ENCODE measurements around the gene CHST9.

Gene CHST9

GRCh38 chr18:27081701-27082100 is 103.4 kb downstream of the CHST9 start:
- no peak for DNase-seq (ENCODE audit: low read depth)

- DNase-seq (ENCODE audit: low read depth), result no peak
Measured at GRCh38 chr18:27075828-27076227, 109.3 kb downstream of the CHST9 start.

GRCh38 chr18:27073404-27073830 is 111.7 kb downstream of the CHST9 start:
- no peak for DNase-seq (ENCODE audit: low read depth)

- no peak for DNase-seq (ENCODE audit: low read depth)
Measured at GRCh38 chr18:27064673-27065072, 120.4 kb downstream of the CHST9 start.

GRCh38 chr18:27062802-27063201 is 122.3 kb downstream of the CHST9 start:
- DNase-seq (ENCODE audit: low read depth), result no peak

GRCh38 chr18:27061488-27062095 is 123.5 kb downstream of the CHST9 start:
- no peak for DNase-seq (ENCODE audit: low read depth)

- no peak for DNase-seq (ENCODE audit: low read depth)
Measured at GRCh38 chr18:27057519-27058234, 127.4 kb downstream of the CHST9 start.

GRCh38 chr18:27054926-27055325 is 130.2 kb downstream of the CHST9 start:
- DNase-seq (ENCODE audit: low read depth), result no peak

GRCh38 chr18:27049969-27050368 is 135.1 kb downstream of the CHST9 start:
- DNase-seq (ENCODE audit: low read depth), result no peak

GRCh38 chr18:27045342-27045741 is 139.8 kb downstream of the CHST9 start:
- DNase-seq (ENCODE audit: low read depth), result no peak

- DNase-seq (ENCODE audit: low read depth), result no peak
Measured at GRCh38 chr18:27042177-27042576, 142.9 kb downstream of the CHST9 start.

GRCh38 chr18:27040796-27041195 is 144.3 kb downstream of the CHST9 start:
- no peak for DNase-seq (ENCODE audit: low read depth)

GRCh38 chr18:27033722-27034121 is 151.4 kb downstream of the CHST9 start:
- DNase-seq (ENCODE audit: low read depth), result no peak

GRCh38 chr18:27030421-27030820 is 154.7 kb downstream of the CHST9 start:
- no peak for DNase-seq (ENCODE audit: low read depth)

- DNase-seq (ENCODE audit: low read depth), result no peak
Measured at GRCh38 chr18:27022477-27022876, 162.6 kb downstream of the CHST9 start.

- no peak for DNase-seq (ENCODE audit: low read depth)
Measured at GRCh38 chr18:27017901-27018500, 167.1 kb downstream of the CHST9 start.

GRCh38 chr18:27014841-27015240 is 170.3 kb downstream of the CHST9 start:
- DNase-seq (ENCODE audit: low read depth), result no peak

GRCh38 chr18:27010784-27011183 is 174.3 kb downstream of the CHST9 start:
- no peak for DNase-seq (ENCODE audit: low read depth)

- no peak for DNase-seq (ENCODE audit: low read depth)
Measured at GRCh38 chr18:27009293-27009692, 175.8 kb downstream of the CHST9 start.

GRCh38 chr18:27008575-27008974 is 176.5 kb downstream of the CHST9 start:
- no peak for DNase-seq (ENCODE audit: low read depth)

- no peak for DNase-seq (ENCODE audit: low read depth)
Measured at GRCh38 chr18:27007880-27008279, 177.2 kb downstream of the CHST9 start.

- DNase-seq (ENCODE audit: low read depth), result no peak
Measured at GRCh38 chr18:27005589-27005988, 179.5 kb downstream of the CHST9 start.

GRCh38 chr18:27004056-27004829 is 180.9 kb downstream of the CHST9 start:
- no peak for DNase-seq (ENCODE audit: low read depth)
